ENCODE data around the gene CHST4.

CHST4 gene

DNA sequence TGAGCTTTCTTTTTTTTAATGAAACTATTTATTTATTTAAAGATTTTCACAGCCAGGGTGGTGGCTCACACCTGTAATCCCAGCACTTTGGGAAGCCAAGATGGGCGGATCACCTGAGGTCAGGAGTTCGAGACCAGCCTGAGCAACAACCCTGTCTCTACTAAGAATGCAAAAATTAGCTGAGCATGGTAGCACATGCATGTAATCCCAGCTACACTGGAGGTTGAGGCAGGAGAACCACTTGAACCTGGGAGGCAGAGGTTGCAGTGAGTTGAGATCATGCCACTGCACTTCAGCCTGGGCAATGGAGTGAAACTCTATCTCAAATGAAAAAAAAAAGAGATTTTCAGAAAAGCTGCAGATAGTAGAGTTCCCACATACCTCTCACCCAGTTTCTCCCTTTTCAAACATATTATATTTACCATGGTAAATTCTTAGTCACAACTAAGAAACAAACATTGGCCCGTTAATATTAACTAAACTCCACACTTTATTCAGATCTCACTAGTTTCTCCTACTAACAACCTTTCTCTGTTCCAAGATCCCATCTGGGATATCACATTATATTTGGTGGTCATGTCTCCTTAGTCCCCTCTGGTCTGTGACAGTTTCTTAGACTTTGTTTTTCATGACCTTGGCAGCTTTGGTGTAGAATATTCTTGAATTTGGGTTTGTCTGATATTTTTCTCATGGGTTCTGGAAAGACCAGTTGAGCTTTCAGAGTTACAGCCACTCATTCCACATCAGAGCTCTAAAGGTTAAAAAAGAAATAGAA is 58.5 kb downstream of the CHST4 start:
- TF ChIP-seq, protein P1, sequence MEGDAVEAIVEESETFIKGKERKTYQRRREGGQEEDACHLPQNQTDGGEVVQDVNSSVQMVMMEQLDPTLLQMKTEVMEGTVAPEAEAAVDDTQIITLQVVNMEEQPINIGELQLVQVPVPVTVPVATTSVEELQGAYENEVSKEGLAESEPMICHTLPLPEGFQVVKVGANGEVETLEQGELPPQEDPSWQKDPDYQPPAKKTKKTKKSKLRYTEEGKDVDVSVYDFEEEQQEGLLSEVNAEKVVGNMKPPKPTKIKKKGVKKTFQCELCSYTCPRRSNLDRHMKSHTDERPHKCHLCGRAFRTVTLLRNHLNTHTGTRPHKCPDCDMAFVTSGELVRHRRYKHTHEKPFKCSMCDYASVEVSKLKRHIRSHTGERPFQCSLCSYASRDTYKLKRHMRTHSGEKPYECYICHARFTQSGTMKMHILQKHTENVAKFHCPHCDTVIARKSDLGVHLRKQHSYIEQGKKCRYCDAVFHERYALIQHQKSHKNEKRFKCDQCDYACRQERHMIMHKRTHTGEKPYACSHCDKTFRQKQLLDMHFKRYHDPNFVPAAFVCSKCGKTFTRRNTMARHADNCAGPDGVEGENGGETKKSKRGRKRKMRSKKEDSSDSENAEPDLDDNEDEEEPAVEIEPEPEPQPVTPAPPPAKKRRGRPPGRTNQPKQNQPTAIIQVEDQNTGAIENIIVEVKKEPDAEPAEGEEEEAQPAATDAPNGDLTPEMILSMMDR (conservative IDR thresholded peaks at IDR 0.05; ENCODE audit: low read length), result no peak
- DNase-seq (ENCODE audit: low read depth), result no peak
- no peak overlapping the region for H3K4me3 ChIP-seq (ENCODE audit: low read length)

DNA sequence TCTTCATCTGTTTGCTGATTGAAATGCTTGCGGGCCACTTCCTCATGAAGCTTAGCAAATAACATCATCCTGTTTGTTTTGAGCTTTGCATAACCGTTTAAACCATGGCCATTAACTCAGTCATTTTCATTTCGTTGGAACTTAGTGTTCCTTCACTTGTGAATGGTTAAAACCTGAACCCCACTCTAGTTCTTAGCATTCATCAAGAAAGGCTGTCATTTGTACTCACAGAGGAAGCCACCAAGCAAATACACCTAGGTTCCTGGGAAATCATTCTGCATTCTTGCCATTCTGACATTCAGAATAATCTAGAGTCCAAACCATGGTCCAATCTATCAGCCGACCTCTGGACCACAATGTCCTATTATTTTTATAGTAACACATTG is 59.1 kb downstream of the CHST4 start:
- DNase-seq (ENCODE audit: low read depth), result no peak
- TF ChIP-seq, protein P1 (conservative IDR thresholded peaks at IDR 0.05; ENCODE audit: low read length), result no peak

More for the DNA sequence above, 59.1 kb downstream of the CHST4 start:
- no peak overlapping the region for H3K4me3 ChIP-seq (ENCODE audit: low read length)
